IMR-90 (cell line): ENCODE results near the gene RAC2. TPM values are rescaled to one million over a fixed set of nuclear protein-coding genes. Genes with fewer than 3 reads are reported as not detected.

ENCODE experiments used
- ATAC-seq: fragments of 200-7000 bp; cut with Tn5 transposase; 2 replicates; pipeline ENCODE4 v1.9.1; 2020; ENCODE audit warnings: low read depth, mild to moderate bottlenecking, moderate library complexity
- BruUV-seq: library from RNA; stranded (reverse); fragments of 400-500 nt; replicated peaks from 2 replicates; lab custom pipeline; 2021; lab: Mats Ljungman, UMichigan
- CTCF ChIA-PET: fragments of 300-600 bp; formaldehyde crosslinking; extraction: SDS; loops from one replicate; lab custom pipeline; 2021; ENCODE audit warnings: antibody characterized with exemption; lab: Yijun Ruan, JAX
- POLR2A ChIA-PET: fragments of 300-600 bp; sonication (Branson Sonifier 250); formaldehyde crosslinking; loops from one replicate; lab custom pipeline; 2022; ENCODE audit warnings: antibody characterized with exemption; ENCODE audit not compliant: unreplicated experiment; lab: Charles Lee
- DNase-seq: peaks from one replicate; pipeline ENCODE4 v3.0.0; 2013
- H2AFZ ChIP-seq: replicated peaks from 2 replicates; pipeline ENCODE3; 2013; ENCODE audit warnings: low read length, mild to moderate bottlenecking; ENCODE audit not compliant: poor library complexity
- H2AK5ac ChIP-seq: 2 replicates; pipeline ENCODE4 v1.6.1; 2013; ENCODE audit warnings: low read depth, low read length, inconsistent platforms
- H2AK9ac ChIP-seq: replicated peaks from 2 replicates; pipeline ENCODE3; 2013; ENCODE audit warnings: mild to moderate bottlenecking, low read depth, low read length, moderate library complexity; ENCODE audit not compliant: poor library complexity
- H2BK120ac ChIP-seq: 2 replicates; pipeline ENCODE4 v1.6.1; 2013; ENCODE audit warnings: low read depth, low read length, inconsistent platforms
- H2BK15ac ChIP-seq: 3 replicates; pipeline ENCODE4 v1.6.1; 2013; ENCODE audit warnings: low read depth, low read length, inconsistent platforms
- H2BK20ac ChIP-seq: 2 replicates; pipeline ENCODE4 v1.6.1; 2013; ENCODE audit warnings: low read depth, mild to moderate bottlenecking, inconsistent platforms, low read length, moderate library complexity
- H2BK5ac ChIP-seq: 2 replicates; pipeline ENCODE4 v1.6.1; 2013; ENCODE audit warnings: mild to moderate bottlenecking, low read depth, low read length, inconsistent platforms; ENCODE audit not compliant: poor library complexity, severe bottlenecking
- H3K14ac ChIP-seq: replicated peaks from 2 replicates; pipeline ENCODE4 v1.6.1; 2013; ENCODE audit warnings: low read depth, low read length, inconsistent platforms
- H3K18ac ChIP-seq: 2 replicates; pipeline ENCODE4 v1.6.1; 2013; ENCODE audit warnings: low read depth, low read length, control low read depth
- H3K23ac ChIP-seq: 2 replicates; pipeline ENCODE4 v1.6.1; 2013; ENCODE audit warnings: low read depth, low read length, inconsistent platforms
- H3K27ac ChIP-seq: 2 replicates; pipeline ENCODE4 v1.5.1; 2013; ENCODE audit warnings: mild to moderate bottlenecking, control low read depth, low read length; ENCODE audit not compliant: insufficient read depth
- H3K27me3 ChIP-seq: 2 replicates; pipeline ENCODE4 v1.6.1; 2013; ENCODE audit warnings: low read length; ENCODE audit not compliant: control insufficient read depth, insufficient read depth
- H3K36me3 ChIP-seq: 2 replicates; pipeline ENCODE4 v1.6.1; 2013; ENCODE audit warnings: low read length, mixed read lengths; ENCODE audit not compliant: control insufficient read depth, insufficient read depth
- H3K4ac ChIP-seq: 2 replicates; pipeline ENCODE4 v1.6.1; 2013; ENCODE audit warnings: low read depth, low read length, inconsistent platforms
- H3K4me1 ChIP-seq: 2 replicates; pipeline ENCODE4 v1.6.1; 2013; ENCODE audit warnings: low read length, mixed read lengths; ENCODE audit not compliant: control insufficient read depth, insufficient read depth
- H3K4me2 ChIP-seq: 2 replicates; pipeline ENCODE4 v1.6.1; 2013; ENCODE audit warnings: low read depth, mild to moderate bottlenecking, control low read depth, low read length, moderate library complexity
- H3K4me3 ChIP-seq: 2 replicates; pipeline ENCODE4 v1.5.1; 2013; ENCODE audit warnings: low read depth, mild to moderate bottlenecking, control low read depth, low read length, moderate library complexity; ENCODE audit not compliant: insufficient read depth
- H3K56ac ChIP-seq: 2 replicates; pipeline ENCODE4 v1.6.1; 2013; ENCODE audit warnings: low read length, inconsistent platforms; ENCODE audit not compliant: insufficient read depth; ENCODE audit errors: extremely low read depth
- H3K79me1 ChIP-seq, 2 experiments: 2 replicates each; pipeline ENCODE4 v1.6.1; 2013; ENCODE audit warnings: low read length in 2 of 2, inconsistent platforms in 1 of 2, low read depth in 1 of 2
- H3K9ac ChIP-seq: 2 replicates; pipeline ENCODE4 v1.6.1; 2013; ENCODE audit warnings: low read depth, low read length, control low read depth
- H3K9me1 ChIP-seq: 2 replicates; pipeline ENCODE4 v1.6.1; 2013; ENCODE audit warnings: low read length, inconsistent platforms; ENCODE audit not compliant: insufficient read depth
- H3K9me3 ChIP-seq: 2 replicates; pipeline ENCODE4 v1.6.1; 2013; ENCODE audit warnings: low read length; ENCODE audit not compliant: control insufficient read depth, insufficient read depth
- H4K20me1 ChIP-seq: 2 replicates; pipeline ENCODE4 v1.6.1; 2013; ENCODE audit warnings: low read length, inconsistent platforms; ENCODE audit not compliant: insufficient read depth
- H4K5ac ChIP-seq: 2 replicates; pipeline ENCODE4 v1.6.1; 2013; ENCODE audit warnings: mild to moderate bottlenecking, low read depth, low read length, control low read depth
- H4K8ac ChIP-seq, 2 experiments: 2 replicates each; pipeline ENCODE4 v1.6.1; 2013; ENCODE audit warnings: low read depth in 2 of 2, low read length in 2 of 2, control low read depth in 1 of 2, inconsistent platforms in 1 of 2
- H4K91ac ChIP-seq: 2 replicates; pipeline ENCODE4 v1.6.1; 2013; ENCODE audit warnings: low read depth, low read length, inconsistent platforms; ENCODE audit not compliant: insufficient read depth
- BHLHE40 ChIP-seq: fragments of 150-350 bp; IDR thresholded peaks from 2 replicates; pipeline ENCODE4 v1.6.1; 2016; ENCODE audit warnings: mild to moderate bottlenecking, low read depth, low read length
- CEBPB ChIP-seq: IDR thresholded peaks from 2 replicates; pipeline ENCODE4 v1.6.1; 2012; ENCODE audit warnings: low read depth, low read length, improper control_type of control experiment
- CHD1 ChIP-seq: IDR thresholded peaks from 2 replicates; pipeline ENCODE4 v1.6.1; 2012; ENCODE audit warnings: low read depth, low read length, improper control_type of control experiment
- FOS ChIP-seq: fragments of 150-350 bp; IDR thresholded peaks from 2 replicates; pipeline ENCODE4 v1.6.1; 2016; ENCODE audit warnings: low read depth, low read length
- MAFK ChIP-seq: IDR thresholded peaks from 2 replicates; pipeline ENCODE4 v1.6.1; 2012; ENCODE audit warnings: low read depth, low read length, improper control_type of control experiment
- MXI1 ChIP-seq: IDR thresholded peaks from 2 replicates; pipeline ENCODE4 v1.6.1; 2012; ENCODE audit warnings: low read depth, mild to moderate bottlenecking, low read length, moderate library complexity, borderline replicate concordance
- NFE2L2 ChIP-seq: fragments of 150-350 bp; IDR thresholded peaks from 2 replicates; pipeline ENCODE4 v1.6.1; 2016; ENCODE audit warnings: low read depth, mild to moderate bottlenecking, low read length
- POLR2A ChIP-seq: IDR thresholded peaks from 2 replicates; pipeline ENCODE4 v1.6.1; 2012; ENCODE audit warnings: mild to moderate bottlenecking, low read depth, low read length
- RAD21 ChIP-seq: IDR thresholded peaks from 2 replicates; pipeline ENCODE4 v1.6.1; 2012; ENCODE audit warnings: low read length, improper control_type of control experiment
- RCOR1 ChIP-seq: IDR thresholded peaks from 2 replicates; pipeline ENCODE4 v1.6.1; 2012; ENCODE audit warnings: mild to moderate bottlenecking, low read length, improper control_type of control experiment; ENCODE audit not compliant: insufficient replicate concordance
- SMC3 ChIP-seq: fragments of 150-350 bp; IDR thresholded peaks from 2 replicates; pipeline ENCODE4 v1.6.1; 2016; ENCODE audit warnings: low read depth, mild to moderate bottlenecking, antibody characterized with exemption, low read length, moderate library complexity
- WGBS, 2 experiments: methylation state at CpG; one replicate each; pipeline versions ENCODE4 v1.1.5 to v1.1.7; 2013; ENCODE audit warnings: missing lambda C conversion rate in 2 of 2; ENCODE audit not compliant: insufficient read length in 1 of 2; ENCODE audit errors: extremely low coverage in 2 of 2; 5-methylcytosine and 5-hydroxymethylcytosine counted together
- dilution Hi-C: fragments of 300-500 bp; cut with HindIII; formaldehyde crosslinking; loops from one replicate; pipeline ENCODE4 v1.14.3; 2018; ENCODE audit warnings: low sequenced_read_pairs; ENCODE audit not compliant: unreplicated experiment
- in situ Hi-C: fragments of 300-500 bp; cut with MboI; formaldehyde crosslinking; loops from 3 replicates; pipeline ENCODE4 v1.14.3; 2019; ENCODE audit warnings: low sequenced_read_pairs, inconsistent platforms, mixed read lengths
- intact Hi-C: fragments of 100-400 bp; cut with micrococcal nuclease; formaldehyde crosslinking; loops from 2 replicates; pipeline ENCODE4 v1.10.0; 2022
- polyA plus RNA-seq, 3 experiments: library from polyadenylated mRNA; depleted of rRNA; stranded (reverse); fragments of >200 nt; gene quantifications; 2 replicates each; pipeline ENCODE4 v1.2.3, GENCODE V29; 2012; ENCODE audit warnings: low replicate concordance in 1 of 3
- total RNA-seq: library from RNA; depleted of rRNA; stranded (reverse); fragments of >200 nt; gene quantifications from 2 replicates; pipeline ENCODE4 v1.2.3, GENCODE V29; 2012
- TF ChIP-seq, protein P1 (sequence below): fragments of 150-350 bp; IDR thresholded peaks from 2 replicates; pipeline ENCODE4 v1.6.1; 2017; ENCODE audit warnings: mild to moderate bottlenecking, antibody characterized with exemption, low read length, low read depth
- TF ChIP-seq, protein P2 (sequence below): conservative IDR thresholded peaks from 2 replicates; pipeline ENCODE4 v1.5.1; 2012; ENCODE audit warnings: mild to moderate bottlenecking, low read depth, low read length, improper control_type of control experiment
- TF ChIP-seq, protein P3 (sequence below): fragments of 150-350 bp; IDR thresholded peaks from 2 replicates; pipeline ENCODE4 v1.6.1; 2016; ENCODE audit warnings: low read depth, mild to moderate bottlenecking, low read length, moderate library complexity, borderline replicate concordance

The RAC2 gene
- total and polyA plus RNA-seq, 2 of the 4 experiments (the other 2 are of a cell fraction) = 10.0 to 72.3 TPM

DNA sequence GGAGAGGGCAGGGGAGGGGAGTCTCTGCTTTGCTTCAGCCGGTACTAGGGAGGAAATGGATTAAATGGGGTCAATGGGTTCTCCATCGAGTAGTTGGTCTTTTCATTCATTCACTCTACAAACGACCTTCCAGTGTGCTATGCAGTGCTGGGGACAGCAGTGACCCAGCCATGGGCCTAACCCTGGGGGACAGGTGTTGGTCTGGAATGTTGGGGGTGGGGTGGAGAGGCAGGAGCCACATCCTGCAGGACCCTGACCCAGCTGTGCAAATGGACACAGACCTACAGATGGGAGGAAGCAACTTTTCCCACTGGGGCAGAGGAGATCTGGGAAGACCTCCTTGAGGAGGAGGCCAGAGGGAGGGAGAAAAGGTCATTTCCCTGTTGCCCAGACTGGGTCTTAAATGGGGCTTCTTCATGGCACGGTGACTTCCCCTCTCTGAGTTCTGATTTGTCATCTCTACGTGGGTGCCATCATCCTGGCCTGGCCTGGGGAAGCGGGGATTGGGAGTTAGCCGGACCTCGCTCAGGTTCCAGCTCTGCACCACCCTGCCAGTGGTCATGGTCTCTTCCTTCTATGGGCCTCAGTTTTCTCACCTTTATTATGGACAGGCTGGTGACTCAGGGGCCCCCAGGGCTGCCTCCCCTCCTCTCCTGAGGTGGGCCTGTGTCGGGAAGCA, 40.2 kb upstream of the RAC2 start:
- Histone ChIP-seq H3K27me3 (peaks cover 16% of the 10 kb centered on the region), H3K4me3 (no peak overlapping the region), H3K79me1 (no peaks in the 10 kb centered on the region), H2BK5ac (no peak overlapping the region), H4K91ac (no peak overlapping the region), H2BK20ac (no peak overlapping the region; the same call in 1 of the 2 replicates), H2BK120ac (no peak overlapping the region), H3K9me1 (peaks cover 6% of the 10 kb centered on the region; the same call in 1 of the 2 replicates), H2AK5ac (no peak overlapping the region), H3K9ac (no peak overlapping the region), H2AFZ (peak overlapping the region; percentile 21), H3K4me1 (no peaks in the 10 kb centered on the region; the same call in 1 of the 2 replicates), H4K5ac (no peak overlapping the region), H2BK15ac (no peak overlapping the region), H4K8ac (no peak overlapping the region), H3K4me2 (no peak overlapping the region), H3K23ac (no peak overlapping the region), H3K18ac (no peak overlapping the region), H3K4ac (no peak overlapping the region), H3K14ac (no peak overlapping the region), H4K20me1 (no peaks in the 10 kb centered on the region), H3K27ac (no peak overlapping the region), H3K56ac (no peak overlapping the region), H2AK9ac (no peak overlapping the region), H3K9me3 (peaks cover 5% of the 10 kb centered on the region), H3K36me3 (no peaks in the 10 kb centered on the region)
- CTCF ChIA-PET = interaction anchor here (0.5 kb wide), 1 partner anchor 43 kb away, joined by 4 read pairs; no protein-coding TSS in a partner anchor
- in situ Hi-C loops = no loop called here
- no TSS peak for BruUV-seq
- dilution Hi-C loops = no loop called here
- intact Hi-C loops = no loop called here
- no peak for DNase-seq
- POLR2A ChIA-PET = no interaction called here
- TF ChIP-seq RAD21 (no peak), CEBPB (no peak), RCOR1 (no peak), NFE2L2 (no peak), POLR2A (no peak), MAFK (no peak), BHLHE40 (no peak), CHD1 (no peak), FOS (no peak), MXI1 (no peak), SMC3 (no peak)
- TF ChIP-seq, protein P1, sequence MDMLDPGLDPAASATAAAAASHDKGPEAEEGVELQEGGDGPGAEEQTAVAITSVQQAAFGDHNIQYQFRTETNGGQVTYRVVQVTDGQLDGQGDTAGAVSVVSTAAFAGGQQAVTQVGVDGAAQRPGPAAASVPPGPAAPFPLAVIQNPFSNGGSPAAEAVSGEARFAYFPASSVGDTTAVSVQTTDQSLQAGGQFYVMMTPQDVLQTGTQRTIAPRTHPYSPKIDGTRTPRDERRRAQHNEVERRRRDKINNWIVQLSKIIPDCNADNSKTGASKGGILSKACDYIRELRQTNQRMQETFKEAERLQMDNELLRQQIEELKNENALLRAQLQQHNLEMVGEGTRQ = no peak
- TF ChIP-seq, protein P2, sequence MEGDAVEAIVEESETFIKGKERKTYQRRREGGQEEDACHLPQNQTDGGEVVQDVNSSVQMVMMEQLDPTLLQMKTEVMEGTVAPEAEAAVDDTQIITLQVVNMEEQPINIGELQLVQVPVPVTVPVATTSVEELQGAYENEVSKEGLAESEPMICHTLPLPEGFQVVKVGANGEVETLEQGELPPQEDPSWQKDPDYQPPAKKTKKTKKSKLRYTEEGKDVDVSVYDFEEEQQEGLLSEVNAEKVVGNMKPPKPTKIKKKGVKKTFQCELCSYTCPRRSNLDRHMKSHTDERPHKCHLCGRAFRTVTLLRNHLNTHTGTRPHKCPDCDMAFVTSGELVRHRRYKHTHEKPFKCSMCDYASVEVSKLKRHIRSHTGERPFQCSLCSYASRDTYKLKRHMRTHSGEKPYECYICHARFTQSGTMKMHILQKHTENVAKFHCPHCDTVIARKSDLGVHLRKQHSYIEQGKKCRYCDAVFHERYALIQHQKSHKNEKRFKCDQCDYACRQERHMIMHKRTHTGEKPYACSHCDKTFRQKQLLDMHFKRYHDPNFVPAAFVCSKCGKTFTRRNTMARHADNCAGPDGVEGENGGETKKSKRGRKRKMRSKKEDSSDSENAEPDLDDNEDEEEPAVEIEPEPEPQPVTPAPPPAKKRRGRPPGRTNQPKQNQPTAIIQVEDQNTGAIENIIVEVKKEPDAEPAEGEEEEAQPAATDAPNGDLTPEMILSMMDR = no peak
- TF ChIP-seq, protein P3, sequence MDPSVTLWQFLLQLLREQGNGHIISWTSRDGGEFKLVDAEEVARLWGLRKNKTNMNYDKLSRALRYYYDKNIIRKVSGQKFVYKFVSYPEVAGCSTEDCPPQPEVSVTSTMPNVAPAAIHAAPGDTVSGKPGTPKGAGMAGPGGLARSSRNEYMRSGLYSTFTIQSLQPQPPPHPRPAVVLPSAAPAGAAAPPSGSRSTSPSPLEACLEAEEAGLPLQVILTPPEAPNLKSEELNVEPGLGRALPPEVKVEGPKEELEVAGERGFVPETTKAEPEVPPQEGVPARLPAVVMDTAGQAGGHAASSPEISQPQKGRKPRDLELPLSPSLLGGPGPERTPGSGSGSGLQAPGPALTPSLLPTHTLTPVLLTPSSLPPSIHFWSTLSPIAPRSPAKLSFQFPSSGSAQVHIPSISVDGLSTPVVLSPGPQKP = no peak
- 69% methylated on average over 2 of the region's 9 CpGs; no CpG with 5 or more reads in 1 of the 2 experiments for WGBS, 2 experiments
- ATAC-seq = no peak
